ENCODE data around the gene WNT3.

The WNT3 gene

DNA sequence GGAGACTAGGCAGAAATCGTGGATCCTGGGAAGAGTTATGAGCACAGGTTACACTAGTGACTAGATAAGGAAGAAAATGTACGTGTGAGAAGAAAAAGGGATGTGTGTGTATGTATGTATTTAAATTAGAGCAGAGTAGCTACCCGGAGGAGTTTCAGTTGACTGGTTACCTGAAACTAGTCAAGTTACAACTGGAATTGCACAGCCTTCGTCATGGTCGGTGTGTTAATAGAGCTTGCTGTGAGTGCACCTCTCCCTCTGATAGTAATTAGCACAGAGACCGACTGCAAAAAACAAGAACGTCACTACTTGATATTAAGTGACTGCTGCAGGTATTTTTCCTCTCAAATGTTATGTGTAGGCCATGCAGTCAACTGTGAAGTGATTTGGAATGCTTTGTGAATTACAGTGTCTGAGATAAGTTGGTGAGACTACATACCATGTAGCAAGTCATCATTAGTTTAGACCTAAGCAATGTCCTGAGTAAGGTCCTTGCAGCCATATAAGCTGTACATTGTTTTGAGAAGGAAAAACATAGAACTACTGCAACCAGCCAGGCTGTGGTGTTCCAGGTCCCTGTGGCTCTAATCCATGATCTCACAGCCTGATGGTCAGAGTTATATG, 95.7 kb downstream of the WNT3 start:
- no peak for DNase-seq

DNA sequence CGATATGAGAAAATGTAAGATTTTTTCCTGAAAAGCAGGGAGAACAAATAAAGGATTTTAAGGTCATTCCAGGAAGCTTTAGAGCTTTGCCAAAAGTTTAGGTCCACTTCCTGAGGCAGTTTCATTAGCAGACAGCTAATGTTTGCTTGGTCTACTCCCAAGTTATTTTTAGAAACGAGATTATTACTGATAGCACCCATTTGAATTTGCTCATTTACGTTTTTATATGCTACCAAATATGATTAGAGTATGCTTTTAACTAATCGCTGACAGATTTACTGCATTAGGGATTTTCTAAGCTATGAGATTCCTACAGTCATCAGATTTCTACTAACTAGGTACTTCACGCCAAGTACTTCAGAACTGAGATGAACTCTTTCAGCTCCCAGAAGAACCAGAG, 98.1 kb downstream of the WNT3 start:
- no peak for DNase-seq

DNA sequence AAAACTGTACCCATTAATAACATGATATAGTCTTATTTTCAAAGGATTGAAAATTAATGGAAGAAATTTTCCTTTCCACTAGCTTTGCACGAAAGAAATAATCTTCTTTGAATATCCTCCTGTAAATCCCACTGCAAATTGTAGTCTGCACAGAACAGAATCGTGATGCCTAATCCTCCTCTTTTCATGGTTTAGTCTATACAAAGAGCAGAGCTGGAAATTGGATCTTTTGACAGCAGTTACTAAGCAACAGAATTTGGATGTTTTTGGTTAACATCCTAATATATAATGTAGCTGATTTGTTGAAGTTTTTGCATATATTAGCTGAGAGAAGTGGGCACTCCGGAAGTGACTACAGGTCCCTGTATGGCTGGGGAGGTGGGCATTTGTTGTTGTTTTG, 98.6 kb downstream of the WNT3 start:
- no peak for DNase-seq

DNA sequence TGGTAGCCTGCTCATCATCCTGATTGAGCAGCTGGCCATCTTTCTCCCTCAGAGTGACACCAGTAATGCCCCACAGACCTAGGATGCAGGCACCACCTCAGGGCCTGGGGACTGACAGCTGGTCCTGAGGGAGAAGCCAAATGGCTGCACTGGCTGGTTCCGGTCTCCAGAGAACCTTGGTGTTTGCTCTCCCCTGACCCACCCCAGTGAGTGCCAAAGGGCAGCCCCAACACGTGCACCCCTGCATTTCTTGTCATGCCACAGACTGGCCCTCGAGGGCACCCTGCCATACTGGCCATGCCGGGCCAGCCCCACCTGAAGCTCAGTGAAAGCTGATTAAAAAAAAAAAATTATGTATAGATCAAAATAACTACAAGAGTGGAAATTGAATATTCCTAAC, 100.5 kb downstream of the WNT3 start:
- DNase-seq = no peak

Data from activated CD8-positive, alpha-beta memory T cell treated with anti-CD3 and anti-CD28 coated beads for 24 hours (primary cell).